Gastroesophageal sphincter (tissue), 3 donors: Measurements from ENCODE around the gene PAM16.

Experiments used
- CTCF ChIP-seq, 4 experiments: fragments of 200-600 bp in 2 of 4; fragments of 450-650 bp in 2 of 4; sonication (generic) in 1 of 4; IDR thresholded peaks; one replicate each; pipeline ENCODE4 v1.5.1; 2017 to 2019; ENCODE audit warnings: antibody characterized with exemption in 4 of 4, mild to moderate bottlenecking in 2 of 4, moderate library complexity in 2 of 4
- EP300 ChIP-seq: sonication (generic); formaldehyde crosslinking; IDR thresholded peaks from one replicate; pipeline ENCODE4 v1.6.1; 2017; ENCODE audit warnings: antibody characterized with exemption, mild to moderate bottlenecking
- POLR2A ChIP-seq, 2 donors: fragments of 450-650 bp; IDR thresholded peaks; one replicate each; pipeline ENCODE4 v1.6.1; 2017; ENCODE audit warnings: antibody characterized with exemption in 2 of 2, mild to moderate bottlenecking in 2 of 2, moderate library complexity in 1 of 2
- POLR2AphosphoS5 ChIP-seq: sonication (generic); formaldehyde crosslinking; IDR thresholded peaks from one replicate; pipeline ENCODE4 v1.6.1; 2017; ENCODE audit warnings: antibody characterized with exemption

- TF ChIP-seq CTCF (IDR thresholded peaks at IDR 0.05): no peak
- no peak for TF ChIP-seq POLR2AphosphoS5
- no peak for TF ChIP-seq EP300
- TF ChIP-seq POLR2A (IDR thresholded peaks at IDR 0.05): no peak
Measured at GRCh38 chr16:4376893-4377572, 25.9 kb upstream of the PAM16 start.
